ENCODE measurements around the gene DPF3. TPM values are rescaled to one million over a fixed set of nuclear protein-coding genes. Genes with fewer than 3 reads are reported as not detected.

DPF3 gene
- total RNA-seq, 1 experiment from 2014 or later: 0.31 TPM

GRCh38 chr14:72744416-72745120 is 149.3 kb downstream of the DPF3 start:
- no peak for ATAC-seq
- H3K27me3 Mint-ChIP-seq (ENCODE audit: low read depth): no peaks in the 10 kb centered on the region; the same call in none of the 2 replicates
- no peak for DNase-seq (ENCODE audit: low spot score)
- no peak overlapping the region for H3K27ac Mint-ChIP-seq
- H3K4me1 Mint-ChIP-seq: peaks cover 13% of the 10 kb centered on the region
- peaks cover 20% of the 10 kb centered on the region for H3K9me3 Mint-ChIP-seq
- peaks cover 15% of the 10 kb centered on the region for H3K36me3 Mint-ChIP-seq
- CTCF ChIA-PET: no interaction called here
- POLR2A ChIA-PET: no interaction called here
- H3K4me3 Mint-ChIP-seq: no peak overlapping the region
- TF ChIP-seq PREB (CRISPR knock-in tag; IDR thresholded peaks at IDR 0.05; ENCODE audit: borderline replicate concordance): no peak
- TF ChIP-seq GABPB1 (CRISPR knock-in tag; IDR thresholded peaks at IDR 0.05): no peak
- TF ChIP-seq HMGA2 (CRISPR knock-in tag; IDR thresholded peaks at IDR 0.05): no peak
- no peak for TF ChIP-seq GTF2I (CRISPR knock-in tag; conservative IDR thresholded peaks at IDR 0.05)

GRCh38 chr14:72743626-72744025 is 150.3 kb downstream of the DPF3 start:
- peaks cover 11% of the 10 kb centered on the region for H3K9me3 Mint-ChIP-seq
- no peak for ATAC-seq

More at GRCh38 chr14:72743626-72744025, 150.3 kb downstream of the DPF3 start:
- Mint-ChIP-seq H3K36me3 (peaks cover 10% of the 10 kb centered on the region), H3K27ac (no peak overlapping the region), H3K4me1 (peaks cover 13% of the 10 kb centered on the region), H3K4me3 (no peak overlapping the region), H3K27me3 (ENCODE audit: low read depth) (no peaks in the 10 kb centered on the region; the same call in none of the 2 replicates)
- CTCF ChIA-PET: interaction anchor here (0.6 kb wide), 1 partner anchor 20 kb away, joined by 3 read pairs; no protein-coding TSS in a partner anchor
- no peak for TF ChIP-seq HMGA2 (CRISPR knock-in tag; IDR thresholded peaks at IDR 0.05)
- TF ChIP-seq OVOL2 (CRISPR knock-in tag; IDR thresholded peaks at IDR 0.05; ENCODE audit: borderline replicate concordance): no peak
- TF ChIP-seq FOXK1 (CRISPR knock-in tag; IDR thresholded peaks at IDR 0.05): no peak
- TF ChIP-seq ESRRA (CRISPR knock-in tag; IDR thresholded peaks at IDR 0.05; ENCODE audit: borderline replicate concordance): no peak
- no peak for TF ChIP-seq GTF2I (CRISPR knock-in tag; conservative IDR thresholded peaks at IDR 0.05)
- TF ChIP-seq ZNF512 (CRISPR knock-in tag; IDR thresholded peaks at IDR 0.05; ENCODE audit: borderline replicate concordance): no peak
- no peak for TF ChIP-seq FOXJ3 (CRISPR knock-in tag; IDR thresholded peaks at IDR 0.05; ENCODE audit: borderline replicate concordance)
- TF ChIP-seq ELF4 (CRISPR knock-in tag; IDR thresholded peaks at IDR 0.05; ENCODE audit: low read depth): no peak
- TF ChIP-seq CREM (CRISPR knock-in tag; IDR thresholded peaks at IDR 0.05): no peak
- TF ChIP-seq AFF4 (CRISPR knock-in tag; IDR thresholded peaks at IDR 0.05; ENCODE audit: borderline replicate concordance): no peak
- POLR2A ChIA-PET: no interaction called here
- no peak for DNase-seq (ENCODE audit: low spot score)
